HG03066 (cell line): Measurements from ENCODE around the gene CDKN3.
"Not testable (repeated sequence)": the region's sequence is repeated elsewhere in the genome, so short reads cannot be mapped to it uniquely, and the experiment has no call there.

Experiments
- ATAC-seq: cut with Tn5 transposase; IDR thresholded peaks from one replicate; pipeline ENCODE4 v1.9.1; 2021; ENCODE audit warnings: low read depth; ENCODE audit not compliant: unreplicated experiment

Gene CDKN3

DNA sequence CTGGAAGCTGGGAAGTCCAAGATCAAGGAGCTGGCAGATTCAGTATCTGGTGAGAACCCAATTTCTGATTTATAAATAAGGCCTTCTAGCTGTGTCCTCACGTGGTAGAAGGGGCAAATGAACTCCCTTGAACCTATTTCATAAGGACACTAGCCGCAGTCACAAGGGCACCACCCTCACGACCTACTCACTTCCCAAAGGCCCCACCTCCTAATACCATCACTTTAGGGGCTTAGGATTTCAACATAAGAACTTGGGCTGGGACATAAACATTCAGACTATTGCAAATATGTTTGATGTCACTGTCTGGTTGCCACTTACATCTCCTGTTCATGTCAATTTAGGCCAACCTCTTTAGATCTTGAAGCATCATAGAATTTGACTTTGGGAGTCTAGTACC, 55.2 kb downstream of the CDKN3 start:
- ATAC-seq = no peak

DNA sequence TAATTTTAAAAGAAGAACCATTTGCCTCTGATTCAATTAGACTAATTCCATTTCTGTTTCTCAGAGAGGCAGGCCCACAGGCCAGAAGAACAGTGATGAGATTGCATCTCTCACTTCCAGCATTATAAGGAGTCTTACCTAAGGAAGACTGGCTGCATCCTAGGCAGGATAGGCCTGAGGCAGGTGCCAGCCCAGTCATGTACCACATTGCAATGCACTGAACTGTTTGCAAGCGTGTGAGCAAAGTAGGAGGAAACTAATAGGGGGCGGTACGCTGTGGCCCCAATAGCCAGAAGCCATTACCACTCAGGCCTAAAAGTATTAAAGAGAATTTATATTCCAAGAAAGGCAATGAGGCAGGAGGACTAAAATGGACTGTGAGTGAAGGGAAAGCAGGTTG, 56.4 kb downstream of the CDKN3 start:
- no peak for ATAC-seq

DNA sequence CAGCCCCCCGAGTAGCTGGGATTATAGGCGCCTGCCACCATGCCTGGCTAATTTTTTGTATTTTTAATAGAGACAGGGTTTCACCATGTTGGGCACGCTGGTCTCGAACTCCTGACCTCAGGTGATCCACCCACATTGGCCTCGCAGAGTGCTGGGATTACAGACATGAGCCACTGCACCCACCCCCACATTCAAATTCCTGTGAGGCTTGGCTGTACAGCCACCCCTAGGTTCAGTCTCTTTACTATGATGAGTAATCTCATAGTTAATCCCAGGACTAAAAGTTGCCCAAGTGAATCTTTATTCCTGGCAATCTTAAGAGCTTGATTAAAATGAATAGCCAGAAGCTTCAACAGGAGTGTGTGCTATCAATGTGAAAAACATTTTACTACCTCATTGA, 57.2 kb downstream of the CDKN3 start:
- not testable (repeated sequence) for ATAC-seq

- ATAC-seq = no peak
Observed at GRCh38 chr14:54455363-54455762, 58.6 kb downstream of the CDKN3 start.

GRCh38 chr14:54456820-54457608, 60.2 kb downstream of the CDKN3 start:
- ATAC-seq = not testable (repeated sequence)

DNA sequence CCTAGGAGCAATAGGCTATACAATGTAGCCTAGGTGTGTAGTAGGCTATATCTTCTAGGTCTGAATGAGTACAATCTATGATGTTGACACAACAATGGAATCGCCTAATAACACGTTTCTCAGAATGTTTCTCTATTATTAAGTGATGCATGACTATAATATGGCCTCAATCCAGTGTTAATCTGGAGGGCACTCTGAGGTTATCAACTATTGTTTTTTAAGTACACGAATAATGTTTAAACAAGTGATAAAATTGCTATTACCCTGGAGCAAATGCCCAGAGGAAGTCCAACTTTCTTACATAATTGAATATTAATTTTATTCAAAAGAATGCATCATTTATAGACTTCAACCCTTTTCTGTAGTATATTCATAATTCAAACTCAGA, 60.8 kb downstream of the CDKN3 start:
- no peak for ATAC-seq

DNA sequence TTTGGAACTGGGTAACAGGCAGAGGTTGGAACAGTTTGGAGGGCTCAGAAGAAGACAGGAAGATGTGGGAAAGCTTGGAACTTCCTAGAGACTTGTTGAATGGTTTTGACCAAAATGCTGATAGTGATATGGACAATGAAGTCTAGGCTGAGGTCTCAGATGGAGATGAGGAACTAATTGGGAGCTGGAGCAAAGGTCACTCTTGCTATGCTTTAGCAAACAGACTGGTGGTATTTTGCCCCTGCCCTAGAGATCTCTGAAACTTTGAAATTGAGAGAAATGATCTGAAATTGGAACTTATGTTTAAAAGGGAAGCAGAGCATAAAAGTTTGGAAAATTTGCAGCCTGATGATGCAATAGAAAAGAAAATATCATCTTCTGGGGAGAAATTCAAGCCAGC, 61.7 kb downstream of the CDKN3 start:
- not testable (repeated sequence) for ATAC-seq

DNA sequence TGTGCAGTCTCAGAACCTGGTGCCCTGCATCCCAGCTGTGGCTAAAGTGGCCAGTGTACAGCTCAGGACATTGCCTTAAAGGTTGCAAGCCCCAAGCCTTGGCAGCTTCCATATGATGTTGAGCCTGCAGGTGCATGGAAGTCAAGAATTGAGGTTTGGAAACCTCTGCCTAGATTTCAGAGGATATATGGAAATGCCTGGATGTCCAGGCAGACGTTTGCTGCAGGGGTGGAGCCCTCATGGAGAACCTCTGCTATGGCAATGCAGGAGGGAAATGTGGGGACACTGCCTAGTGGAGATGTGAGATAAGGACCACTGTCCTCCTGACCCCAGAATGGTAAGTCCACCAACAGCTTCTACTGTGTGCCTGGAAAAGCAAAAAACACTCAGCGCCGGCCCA, 62.3 kb downstream of the CDKN3 start:
- ATAC-seq = no peak

DNA sequence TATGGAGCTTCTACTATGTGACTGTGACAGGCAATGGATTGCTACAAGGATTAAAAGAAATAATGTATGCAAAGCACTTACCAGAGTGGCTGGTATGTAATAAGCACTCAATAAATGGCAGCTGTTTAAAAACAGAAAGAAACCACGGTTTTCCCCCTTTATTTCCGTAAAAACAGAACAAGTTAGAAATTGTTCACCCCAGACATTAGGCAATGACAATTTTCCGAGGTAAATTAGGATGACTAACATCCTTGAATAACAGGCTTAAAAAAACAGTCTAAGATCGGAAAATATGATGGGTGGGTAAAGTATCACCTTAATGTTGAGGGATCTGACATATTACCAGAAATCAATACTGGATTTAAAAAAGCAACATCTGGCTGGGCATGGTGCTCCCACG, 65.2 kb downstream of the CDKN3 start:
- ATAC-seq = no peak

DNA sequence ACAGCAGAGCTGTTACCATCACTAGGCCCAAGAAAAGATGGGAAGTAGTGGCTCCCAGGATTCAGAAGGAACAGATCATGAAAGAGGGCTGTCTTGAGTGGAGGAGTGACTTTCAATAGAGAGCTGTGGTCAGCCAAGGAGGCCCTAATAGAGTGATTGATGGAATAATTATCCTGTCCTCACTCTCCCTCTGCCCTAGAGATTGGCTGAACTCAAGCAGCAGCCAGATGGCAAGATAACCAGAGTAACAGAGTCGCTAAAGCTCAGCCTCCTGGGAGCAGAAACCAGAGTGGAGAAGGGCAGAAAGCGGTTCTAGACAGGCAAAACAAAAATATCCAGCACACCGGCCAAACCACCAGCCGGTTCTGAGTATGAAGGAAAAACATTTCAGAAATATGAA, 68.8 kb downstream of the CDKN3 start:
- ATAC-seq = no peak

DNA sequence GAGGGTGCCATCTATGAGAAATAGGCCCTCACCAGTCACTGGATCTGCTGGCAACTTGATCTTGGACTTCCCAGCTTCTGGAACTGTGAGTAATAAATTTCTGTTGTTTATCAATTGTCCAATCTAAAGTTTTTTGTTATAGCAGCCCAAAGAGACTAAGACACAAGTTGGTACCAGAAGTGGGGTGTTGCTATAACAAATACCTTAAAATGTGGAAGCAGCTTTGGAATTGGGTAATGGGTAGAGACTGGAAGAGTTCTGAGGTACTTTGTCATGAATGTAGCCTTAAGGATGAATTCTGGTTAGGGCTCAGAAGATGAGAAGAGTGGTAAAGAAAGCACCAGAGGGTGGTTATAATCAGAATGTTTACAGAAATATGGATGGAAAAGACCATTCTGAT, 70.5 kb downstream of the CDKN3 start:
- ATAC-seq = no peak
